GF-D8 (cell line): ENCODE data around the gene MIR17HG.
A peak's percentile ranks its signal among the peaks of the same experiment; 100 is the strongest.
"Not testable (repeated sequence)": the region's sequence is repeated elsewhere in the genome, so short reads cannot be mapped to it uniquely, and the experiment has no call there.

Experiments
- DNase-seq: peaks from one replicate; lab custom pipeline; 2025; lab: John Stamatoyannopoulos, UW

MIR17HG gene

GRCh38 chr13:91347996-91348905 is 764 bp downstream of the MIR17HG start:
- DNase-seq: no peak

GRCh38 chr13:91348906-91349435 is 1.5 kb downstream of the MIR17HG start:
- peak; percentile 76 for DNase-seq

DNA sequence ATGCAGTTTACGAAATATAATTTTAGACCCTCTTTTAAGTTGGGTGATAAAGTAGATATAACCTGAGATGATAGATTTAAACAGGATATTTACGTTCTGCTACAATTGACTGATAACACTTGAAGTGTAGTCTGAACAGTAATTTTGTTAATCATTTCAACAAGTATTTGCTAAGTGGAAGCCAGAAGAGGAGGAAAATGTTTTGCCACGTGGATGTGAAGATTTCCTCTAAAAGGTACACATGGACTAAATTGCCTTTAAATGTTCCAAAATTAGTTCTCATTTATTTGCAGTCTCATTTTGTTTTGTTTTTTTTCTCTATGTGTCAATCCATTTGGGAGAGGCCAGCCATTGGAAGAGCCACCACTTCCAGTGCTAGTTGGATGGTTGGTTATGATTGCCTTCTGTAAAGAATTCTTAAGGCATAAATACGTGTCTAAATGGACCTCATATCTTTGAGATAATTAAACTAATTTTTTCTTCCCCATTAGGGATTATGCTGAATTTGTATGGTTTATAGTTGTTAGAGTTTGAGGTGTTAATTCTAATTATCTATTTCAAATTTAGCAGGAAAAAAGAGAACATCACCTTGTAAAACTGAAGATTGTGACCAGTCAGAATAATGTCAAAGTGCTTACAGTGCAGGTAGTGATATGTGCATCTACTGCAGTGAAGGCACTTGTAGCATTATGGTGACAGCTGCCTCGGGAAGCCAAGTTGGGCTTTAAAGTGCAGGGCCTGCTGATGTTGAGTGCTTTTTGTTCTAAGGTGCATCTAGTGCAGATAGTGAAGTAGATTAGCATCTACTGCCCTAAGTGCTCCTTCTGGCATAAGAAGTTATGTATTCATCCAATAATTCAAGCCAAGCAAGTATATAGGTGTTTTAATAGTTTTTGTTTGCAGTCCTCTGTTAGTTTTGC is 2.8 kb downstream of the MIR17HG start:
- no peak for DNase-seq

- no peak for DNase-seq
Observed at GRCh38 chr13:91351123-91351522, 3.6 kb downstream of the MIR17HG start.

DNA sequence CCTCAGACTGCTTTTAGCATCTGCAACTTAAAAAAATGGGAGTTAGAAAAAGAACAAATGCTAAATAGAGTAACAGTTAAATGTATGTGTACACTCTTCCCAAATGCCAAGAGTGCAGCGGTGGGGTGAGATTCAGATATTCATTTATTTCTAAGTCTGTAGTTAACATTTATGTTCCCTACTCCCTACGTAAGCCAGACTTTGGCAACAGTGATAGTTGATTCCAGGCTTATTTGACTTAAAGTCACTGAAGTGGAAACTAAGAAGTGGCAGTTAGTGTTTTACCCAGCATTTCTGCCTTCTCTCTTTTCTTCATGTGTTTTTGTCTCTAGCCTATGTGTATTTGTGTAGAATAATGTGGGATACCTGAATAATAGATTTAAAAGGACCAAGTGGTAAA is 4.5 kb downstream of the MIR17HG start:
- DNase-seq: no peak

DNA sequence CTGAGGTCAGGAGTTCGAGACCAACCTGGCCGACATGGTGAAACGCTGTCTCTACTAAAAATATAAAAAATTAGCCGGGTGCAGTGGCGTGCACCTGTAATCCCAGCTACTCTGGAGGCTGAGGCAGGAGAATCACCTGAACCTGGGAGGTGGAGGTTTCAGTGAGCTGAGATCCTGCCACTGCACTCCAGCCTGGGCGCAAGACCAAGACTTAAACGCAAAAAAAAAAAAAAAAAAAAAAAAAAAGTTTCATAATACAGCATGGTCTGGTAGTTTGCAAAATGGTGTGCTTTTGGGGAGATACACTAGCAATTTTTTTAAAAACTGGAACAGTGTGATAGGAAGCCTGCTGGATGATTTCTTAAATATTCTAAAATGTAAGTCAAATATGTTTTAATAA is 5.4 kb downstream of the MIR17HG start:
- DNase-seq: not testable (repeated sequence)

GRCh38 chr13:91353494-91353893 is 6.0 kb downstream of the MIR17HG start:
- DNase-seq: no peak

- DNase-seq: no peak
Observed at GRCh38 chr13:91355099-91355825, 7.8 kb downstream of the MIR17HG start.

GRCh38 chr13:91355826-91356710 is 8.6 kb downstream of the MIR17HG start:
- DNase-seq: no peak

DNA sequence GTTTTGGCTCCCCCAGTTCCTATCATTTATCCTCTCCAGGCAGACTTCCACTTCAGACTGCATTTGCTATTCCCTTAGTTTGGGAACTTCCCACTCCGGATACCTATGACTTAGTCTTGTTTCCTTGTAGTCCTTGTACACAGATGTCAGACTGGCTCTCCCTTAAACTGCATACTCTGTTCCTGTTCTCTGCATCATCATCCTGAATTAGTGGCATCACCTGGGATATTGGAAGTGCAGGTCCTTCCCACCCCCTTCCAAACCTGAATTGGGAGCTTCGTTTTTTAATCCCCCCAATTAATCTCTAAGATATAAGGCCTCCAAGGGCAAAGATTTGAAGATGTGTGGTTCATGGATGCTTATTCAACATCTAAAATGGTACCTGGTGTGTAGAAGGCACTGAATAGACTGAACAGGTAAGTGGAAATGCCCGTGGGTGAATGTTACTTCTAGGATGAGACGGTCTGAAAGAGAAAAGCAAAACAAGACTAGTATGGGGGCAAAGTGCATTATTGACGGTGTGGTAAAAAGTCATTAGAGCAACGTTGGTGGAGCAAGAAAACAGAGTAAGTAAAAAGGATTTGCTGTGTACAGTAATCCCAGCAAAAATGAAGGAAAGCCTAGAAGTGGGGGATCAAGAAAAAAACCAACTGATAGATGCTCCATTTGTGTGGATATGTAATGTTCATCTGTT is 9.6 kb downstream of the MIR17HG start:
- DNase-seq: no peak

- DNase-seq: no peak
Observed at GRCh38 chr13:91357613-91358386, 10.3 kb downstream of the MIR17HG start.

DNA sequence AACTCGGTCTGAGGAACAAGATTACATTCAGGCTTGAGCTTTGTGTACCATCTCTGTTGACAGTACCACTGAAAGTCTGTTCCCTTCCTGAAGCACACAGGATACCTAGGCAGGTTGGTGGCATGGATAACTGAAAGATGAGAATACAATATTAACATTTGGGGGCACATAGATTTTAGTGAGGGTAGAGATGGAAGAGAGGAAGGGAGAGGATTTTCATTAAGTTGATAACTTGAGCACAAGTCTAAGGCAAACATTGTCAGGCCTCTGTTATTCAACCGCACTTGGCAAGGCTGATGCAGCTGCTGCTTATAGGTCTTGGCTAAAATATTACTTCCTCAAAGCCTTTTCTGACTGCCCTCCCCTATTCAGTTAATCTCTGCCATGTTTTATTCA is 10.9 kb downstream of the MIR17HG start:
- DNase-seq: no peak

GRCh38 chr13:91359111-91359510 is 11.6 kb downstream of the MIR17HG start:
- no peak for DNase-seq

DNA sequence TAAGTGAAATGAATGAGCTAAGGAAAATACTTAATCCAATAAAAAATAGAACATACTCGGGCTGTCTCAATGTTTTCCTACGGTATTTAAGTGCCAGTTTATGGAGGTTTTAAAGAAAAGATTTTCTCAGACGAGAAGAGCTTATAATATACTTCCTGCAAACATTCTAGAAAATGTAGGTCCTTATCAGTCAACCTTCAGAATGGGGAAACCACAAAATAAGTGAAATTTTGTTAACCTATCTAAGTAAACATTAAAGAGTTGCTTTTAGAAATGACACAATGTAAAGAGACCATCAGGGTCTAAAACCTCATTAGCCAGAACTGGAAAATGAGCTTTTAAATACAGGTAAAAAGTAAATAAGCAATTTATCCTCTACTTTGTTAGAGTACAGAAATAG is 12.1 kb downstream of the MIR17HG start:
- no peak for DNase-seq

DNA sequence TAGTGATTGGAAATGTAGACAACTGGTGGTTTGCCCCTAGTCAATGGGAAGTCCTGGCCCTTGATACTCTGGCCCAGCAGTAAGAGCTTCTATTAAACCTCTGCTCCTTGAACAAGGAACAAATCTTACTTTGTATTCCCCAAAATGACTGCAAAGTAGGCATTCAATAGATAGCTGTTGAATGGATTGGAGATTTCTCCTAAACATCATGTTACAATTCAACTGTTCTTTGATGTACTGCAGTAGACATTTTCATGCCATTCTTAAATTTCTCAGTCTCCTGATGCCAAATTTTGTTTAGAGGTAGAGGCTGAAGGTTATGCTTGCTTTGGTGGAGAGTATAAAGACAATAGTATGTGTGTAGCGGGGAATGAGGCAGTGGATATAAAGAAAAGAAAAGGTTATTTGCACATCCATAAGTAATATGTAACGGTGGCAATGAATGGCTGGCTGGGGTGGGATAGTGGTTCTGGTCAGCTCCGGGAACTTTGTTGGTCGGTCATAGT is 12.8 kb downstream of the MIR17HG start:
- DNase-seq: no peak

DNA sequence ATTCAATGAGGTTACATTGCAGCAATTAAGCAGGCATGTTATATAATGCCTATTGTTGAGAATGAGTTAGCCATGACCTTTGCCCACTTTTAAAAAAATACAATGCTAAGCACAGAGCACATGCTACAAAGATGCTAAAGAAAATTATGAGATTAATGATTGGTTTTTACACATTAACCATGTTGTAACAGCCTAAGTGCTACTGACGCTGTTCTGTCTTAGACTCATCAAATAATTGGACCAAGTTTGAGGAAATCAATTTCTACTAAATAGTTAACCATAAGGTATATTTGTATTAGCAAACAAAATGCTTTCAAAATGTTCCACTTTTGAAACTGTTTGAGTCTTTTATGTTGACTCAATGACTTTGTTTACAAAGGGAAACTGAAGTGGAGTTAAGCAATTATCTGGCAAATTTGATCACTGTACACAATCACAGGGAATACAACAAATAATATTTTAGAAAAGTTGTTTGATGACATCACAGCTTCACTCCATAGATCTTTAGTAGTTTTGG is 14.3 kb downstream of the MIR17HG start:
- no peak for DNase-seq

DNA sequence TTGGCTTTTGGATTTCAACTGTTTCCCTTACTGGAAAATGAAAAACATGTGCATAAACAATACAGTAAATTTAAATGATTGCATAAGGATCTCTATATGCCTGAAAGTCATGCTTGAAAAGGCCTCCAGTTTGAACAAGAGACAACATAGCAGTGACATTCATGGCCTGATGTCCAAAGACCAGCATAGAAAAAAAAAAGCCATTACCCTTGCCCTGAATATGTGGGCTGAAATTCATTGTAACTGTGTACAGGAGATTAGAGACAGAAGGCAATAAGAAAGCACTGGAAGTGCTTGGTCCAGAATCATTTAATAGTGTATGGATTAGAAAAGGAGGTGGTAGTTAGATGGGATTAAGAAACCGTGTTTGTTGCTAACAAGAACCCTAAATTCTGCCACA is 15.4 kb downstream of the MIR17HG start:
- no peak for DNase-seq

DNA sequence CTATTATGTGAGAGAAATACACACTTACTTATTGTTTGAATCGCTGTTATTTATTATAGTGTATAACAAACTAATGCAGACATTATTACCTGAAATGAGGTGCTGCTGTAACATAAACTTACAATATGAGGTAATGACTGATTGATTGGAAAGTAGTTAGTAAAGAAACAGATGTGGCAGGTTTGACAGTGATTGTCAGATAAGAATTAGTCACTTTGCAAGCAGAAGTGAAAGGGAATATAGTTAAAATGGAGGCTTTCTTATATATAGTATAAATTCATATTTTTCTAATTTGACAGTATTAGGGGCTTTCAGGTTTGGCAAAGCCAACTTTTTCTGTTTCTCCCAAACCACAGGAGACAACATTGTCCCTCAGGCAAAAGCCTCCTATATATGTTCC is 20.6 kb downstream of the MIR17HG start:
- no peak for DNase-seq
